Mucosa of rectum (tissue), 2 donors: ENCODE results near the gene FHIT.

ENCODE experiments used
- H3K27ac ChIP-seq, 2 donors: one replicate each; pipeline ENCODE4 v1.7.0; 2013; ENCODE audit warnings: inconsistent platforms in 2 of 2, low read depth in 2 of 2, low read length in 2 of 2
- H3K27me3 ChIP-seq, 2 donors: one replicate each; pipeline ENCODE4 v1.7.0; 2013; ENCODE audit warnings: low read length in 2 of 2; ENCODE audit not compliant: control insufficient read depth in 2 of 2, insufficient read depth in 2 of 2
- H3K36me3 ChIP-seq, 2 donors: one replicate each; pipeline ENCODE4 v1.7.0; 2013; ENCODE audit warnings: low read length in 2 of 2; ENCODE audit not compliant: control insufficient read depth in 2 of 2, insufficient read depth in 2 of 2
- H3K4me1 ChIP-seq, 2 donors: one replicate each; pipeline ENCODE4 v1.7.0; 2013; ENCODE audit warnings: low read length in 2 of 2, mild to moderate bottlenecking in 1 of 2; ENCODE audit not compliant: control insufficient read depth in 2 of 2, insufficient read depth in 2 of 2
- H3K4me3 ChIP-seq, 2 donors: one replicate each; pipeline ENCODE4 v1.7.0; 2013; ENCODE audit warnings: low read length in 2 of 2
- H3K9ac ChIP-seq, 2 donors: one replicate each; pipeline ENCODE4 v1.7.0; 2013; ENCODE audit warnings: low read length in 2 of 2, low read depth in 1 of 2, mild to moderate bottlenecking in 1 of 2
- H3K9me3 ChIP-seq, 2 donors: one replicate each; pipeline ENCODE4 v1.7.0; 2013; ENCODE audit warnings: low read length in 2 of 2; ENCODE audit not compliant: control insufficient read depth in 2 of 2
- donor health status: healthy.
- donor health status: Normal muscosa, but diverticular disease.

The FHIT gene

DNA sequence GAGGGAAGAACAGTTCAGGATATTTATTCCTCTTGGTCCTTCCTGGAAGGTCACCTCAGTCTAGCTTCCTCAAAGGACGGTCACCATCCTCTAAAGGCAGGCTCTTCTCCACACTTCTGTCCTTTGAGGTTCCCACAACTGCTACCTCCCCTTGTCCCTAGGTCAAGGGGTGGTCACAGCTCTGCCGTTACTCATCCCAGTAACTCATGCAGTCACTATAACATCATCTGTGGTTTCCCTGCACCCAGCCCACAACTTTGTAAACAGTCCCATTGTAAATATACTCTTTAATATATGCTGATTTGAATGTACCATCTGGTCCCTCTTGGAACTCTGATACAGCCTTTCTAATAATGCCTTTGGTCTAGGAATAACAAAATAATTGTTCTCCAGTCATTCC lies 887.4 kb downstream of the FHIT start:
- Histone ChIP-seq H3K4me1 (no peaks in the 10 kb centered on the region), H3K27ac (no peak overlapping the region), H3K27me3 (no peaks in the 10 kb centered on the region), H3K9ac (no peak overlapping the region), H3K9me3 (no peaks in the 10 kb centered on the region), H3K4me3 (no peak overlapping the region), H3K36me3 (no peaks in the 10 kb centered on the region)

DNA sequence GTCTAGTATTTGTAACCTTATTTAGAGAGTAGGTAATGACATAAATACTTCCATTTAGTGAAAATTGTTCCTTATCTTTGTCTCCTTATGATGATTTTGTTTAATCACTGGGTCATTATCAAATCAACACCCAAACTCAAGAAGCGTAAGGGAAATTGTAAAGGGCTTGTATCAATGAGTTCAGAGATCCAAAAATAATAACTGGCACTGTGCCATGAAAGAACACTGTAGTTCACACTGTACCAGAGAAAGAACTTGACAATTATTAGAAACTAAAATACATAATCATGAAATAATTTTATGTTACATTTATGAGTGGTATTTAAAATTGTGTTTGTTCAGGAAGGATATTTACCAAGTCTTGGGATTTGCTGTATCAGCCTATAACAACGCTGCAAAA lies 895.4 kb downstream of the FHIT start:
- no peak overlapping the region for H3K4me3 ChIP-seq
- no peaks in the 10 kb centered on the region for H3K4me1 ChIP-seq
- no peak overlapping the region for H3K27ac ChIP-seq
- no peaks in the 10 kb centered on the region for H3K27me3 ChIP-seq
- no peaks in the 10 kb centered on the region for H3K36me3 ChIP-seq
- H3K9ac ChIP-seq = no peak overlapping the region
- no peaks in the 10 kb centered on the region for H3K9me3 ChIP-seq

DNA sequence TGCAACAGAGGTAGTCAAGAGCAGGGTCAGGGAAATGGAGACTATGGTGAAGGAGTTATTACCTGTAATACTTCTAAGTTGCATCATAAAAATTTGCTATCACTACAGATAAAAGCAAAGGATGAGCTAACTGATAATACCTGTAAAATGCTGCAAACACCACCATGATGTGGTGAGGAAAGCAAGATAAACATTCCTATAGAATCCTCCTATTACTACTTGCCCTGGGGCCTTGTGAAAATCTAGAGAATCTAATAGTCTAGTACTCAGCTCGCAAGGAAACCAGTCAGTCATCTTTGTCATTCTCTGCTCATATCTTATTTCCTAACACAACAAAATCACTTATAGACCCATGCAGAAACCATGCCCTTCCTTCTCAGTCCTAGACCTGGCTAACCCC lies 899.8 kb downstream of the FHIT start:
- Histone ChIP-seq H3K4me3 (no peak overlapping the region), H3K36me3 (no peaks in the 10 kb centered on the region), H3K27ac (no peak overlapping the region), H3K27me3 (no peaks in the 10 kb centered on the region), H3K9ac (no peak overlapping the region), H3K9me3 (no peaks in the 10 kb centered on the region), H3K4me1 (no peaks in the 10 kb centered on the region)

- no peak overlapping the region for H3K4me3 ChIP-seq
- no peaks in the 10 kb centered on the region for H3K27me3 ChIP-seq
- H3K9ac ChIP-seq = no peak overlapping the region
- no peaks in the 10 kb centered on the region for H3K36me3 ChIP-seq
- H3K27ac ChIP-seq = no peak overlapping the region
- no peaks in the 10 kb centered on the region for H3K9me3 ChIP-seq
- H3K4me1 ChIP-seq = no peaks in the 10 kb centered on the region
These were observed 906.9 kb downstream of the FHIT start for GRCh38 chr3:60344340-60344739.

DNA sequence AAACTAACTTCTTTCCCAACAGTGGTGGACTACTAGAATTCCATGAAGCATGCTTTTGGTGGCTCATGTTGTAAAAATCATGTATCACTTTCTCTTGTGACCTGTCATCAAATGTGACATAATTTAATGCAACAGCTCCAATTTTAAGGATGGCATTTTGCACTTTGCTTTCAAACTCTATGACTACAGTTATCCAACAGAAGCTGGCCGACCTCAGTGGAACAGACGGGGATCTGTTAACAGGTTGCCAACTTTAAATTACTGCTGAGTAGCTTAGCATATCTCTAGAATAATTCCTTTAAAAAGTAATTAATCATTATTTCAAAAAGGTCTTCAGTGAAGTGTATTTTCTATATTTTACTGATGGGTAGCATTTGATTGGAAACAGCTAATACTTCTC lies 907.4 kb downstream of the FHIT start:
- H3K4me1 ChIP-seq = no peaks in the 10 kb centered on the region
- no peaks in the 10 kb centered on the region for H3K36me3 ChIP-seq
- no peaks in the 10 kb centered on the region for H3K9me3 ChIP-seq
- no peak overlapping the region for H3K9ac ChIP-seq
- H3K27me3 ChIP-seq = no peaks in the 10 kb centered on the region
- no peak overlapping the region for H3K4me3 ChIP-seq
- H3K27ac ChIP-seq = no peak overlapping the region

- no peak overlapping the region for H3K9ac ChIP-seq
- H3K4me1 ChIP-seq = no peaks in the 10 kb centered on the region
- H3K4me3 ChIP-seq = no peak overlapping the region
- no peaks in the 10 kb centered on the region for H3K27me3 ChIP-seq
- no peaks in the 10 kb centered on the region for H3K36me3 ChIP-seq
- H3K9me3 ChIP-seq = no peaks in the 10 kb centered on the region
- H3K27ac ChIP-seq = no peak overlapping the region
These were observed 911.9 kb downstream of the FHIT start for GRCh38 chr3:60339304-60339703.

- Histone ChIP-seq H3K4me1 (no peaks in the 10 kb centered on the region), H3K9ac (no peak overlapping the region), H3K9me3 (no peaks in the 10 kb centered on the region), H3K27ac (no peak overlapping the region), H3K27me3 (no peaks in the 10 kb centered on the region), H3K36me3 (no peaks in the 10 kb centered on the region), H3K4me3 (no peak overlapping the region)
These were observed 913.8 kb downstream of the FHIT start for GRCh38 chr3:60337421-60337820.

GRCh38 chr3:60336061-60336460 lies 915.2 kb downstream of the FHIT start:
- no peak overlapping the region for H3K27ac ChIP-seq
- H3K4me3 ChIP-seq = no peak overlapping the region
- H3K9me3 ChIP-seq = no peaks in the 10 kb centered on the region
- H3K27me3 ChIP-seq = no peaks in the 10 kb centered on the region
- no peaks in the 10 kb centered on the region for H3K4me1 ChIP-seq
- no peak overlapping the region for H3K9ac ChIP-seq
- no peaks in the 10 kb centered on the region for H3K36me3 ChIP-seq

- H3K27ac ChIP-seq = no peak overlapping the region
- H3K4me3 ChIP-seq = no peak overlapping the region
- H3K4me1 ChIP-seq = no peaks in the 10 kb centered on the region
- H3K36me3 ChIP-seq = no peaks in the 10 kb centered on the region
- H3K9ac ChIP-seq = no peak overlapping the region
- H3K9me3 ChIP-seq = no peaks in the 10 kb centered on the region
- H3K27me3 ChIP-seq = no peaks in the 10 kb centered on the region
These were observed 917.5 kb downstream of the FHIT start for GRCh38 chr3:60333710-60334109.

- peaks cover 0 to 2% of the 10 kb centered on the region in 2 donors for H3K4me1 ChIP-seq
- H3K4me3 ChIP-seq = no peak overlapping the region
- H3K9ac ChIP-seq = no peak overlapping the region
- no peaks in the 10 kb centered on the region for H3K9me3 ChIP-seq
- no peak overlapping the region for H3K27ac ChIP-seq
- no peaks in the 10 kb centered on the region for H3K27me3 ChIP-seq
- no peaks in the 10 kb centered on the region for H3K36me3 ChIP-seq
These were observed 921.1 kb downstream of the FHIT start for GRCh38 chr3:60330107-60330506.

GRCh38 chr3:60325610-60326170 lies 925.6 kb downstream of the FHIT start:
- Histone ChIP-seq H3K4me1 (peaks cover 0 to 2% of the 10 kb centered on the region in 2 donors), H3K36me3 (no peaks in the 10 kb centered on the region), H3K27ac (no peak overlapping the region), H3K27me3 (no peaks in the 10 kb centered on the region), H3K9ac (no peak overlapping the region), H3K9me3 (no peaks in the 10 kb centered on the region), H3K4me3 (no peak overlapping the region)
